Jurkat, Clone E6-1 (cell line): ENCODE data around the gene ABHD16B.

ENCODE experiments used
- DNase-seq: peaks from one replicate; pipeline ENCODE4 v3.0.0-alpha.2; 2011; ENCODE audit warnings: low read depth, low spot score
- H3K4me3 ChIP-seq: 2 replicates; pipeline ENCODE4 v1.5.1; 2011; ENCODE audit warnings: mild to moderate bottlenecking, low read length, control low read depth, moderate library complexity

The ABHD16B gene

GRCh38 chr20:63831993-63832686, 29.2 kb upstream of the ABHD16B start:
- H3K4me3 ChIP-seq: no peak overlapping the region
- DNase-seq: no peak

- DNase-seq: no peak
- H3K4me3 ChIP-seq: no peak overlapping the region
Measured at GRCh38 chr20:63833776-63834490, 27.4 kb upstream of the ABHD16B start.

GRCh38 chr20:63834491-63834880, 26.8 kb upstream of the ABHD16B start:
- no peak for DNase-seq
- no peak overlapping the region for H3K4me3 ChIP-seq

- no peak overlapping the region for H3K4me3 ChIP-seq
Measured at GRCh38 chr20:63835021-63835858, 26.1 kb upstream of the ABHD16B start.

GRCh38 chr20:63836458-63837344, 24.6 kb upstream of the ABHD16B start:
- DNase-seq: no peak
- H3K4me3 ChIP-seq: no peak overlapping the region

More at GRCh38 chr20:63835021-63835858, 26.1 kb upstream of the ABHD16B start:
- no peak for DNase-seq

GRCh38 chr20:63837479-63837878, 23.8 kb upstream of the ABHD16B start:
- no peak for DNase-seq
- no peak overlapping the region for H3K4me3 ChIP-seq

GRCh38 chr20:63839620-63840019, 21.7 kb upstream of the ABHD16B start:
- no peak for DNase-seq
- no peak overlapping the region for H3K4me3 ChIP-seq

- H3K4me3 ChIP-seq: no peak overlapping the region
- no peak for DNase-seq
Measured at GRCh38 chr20:63840405-63840828, 20.9 kb upstream of the ABHD16B start.

DNA sequence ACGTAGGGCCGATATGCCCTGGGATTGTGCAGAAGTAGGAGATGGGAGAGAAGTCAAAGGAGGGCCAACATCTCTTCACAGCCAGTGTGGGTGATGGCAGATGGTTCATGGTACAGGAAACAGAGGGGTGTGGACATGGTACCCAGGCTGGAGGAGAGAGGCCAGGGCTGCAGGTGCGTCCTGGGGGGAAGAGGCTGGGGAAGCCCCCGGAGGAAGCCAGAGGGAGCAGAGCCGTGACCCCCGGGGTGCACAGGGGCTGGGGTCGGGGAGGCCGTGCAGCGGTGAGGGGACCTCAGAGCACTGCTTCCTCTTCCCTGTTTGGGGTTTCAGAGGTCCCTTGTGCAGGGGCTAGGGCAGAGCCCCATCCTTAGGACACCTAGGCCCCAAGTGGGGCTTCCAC, 19.0 kb upstream of the ABHD16B start:
- no peak overlapping the region for H3K4me3 ChIP-seq
- DNase-seq: no peak

GRCh38 chr20:63843222-63843621, 18.1 kb upstream of the ABHD16B start:
- H3K4me3 ChIP-seq: no peak overlapping the region
- no peak for DNase-seq

GRCh38 chr20:63843778-63844177, 17.5 kb upstream of the ABHD16B start:
- no peak overlapping the region for H3K4me3 ChIP-seq
- no peak for DNase-seq

GRCh38 chr20:63844511-63844991, 16.7 kb upstream of the ABHD16B start:
- H3K4me3 ChIP-seq: no peak overlapping the region
- DNase-seq: no peak

DNA sequence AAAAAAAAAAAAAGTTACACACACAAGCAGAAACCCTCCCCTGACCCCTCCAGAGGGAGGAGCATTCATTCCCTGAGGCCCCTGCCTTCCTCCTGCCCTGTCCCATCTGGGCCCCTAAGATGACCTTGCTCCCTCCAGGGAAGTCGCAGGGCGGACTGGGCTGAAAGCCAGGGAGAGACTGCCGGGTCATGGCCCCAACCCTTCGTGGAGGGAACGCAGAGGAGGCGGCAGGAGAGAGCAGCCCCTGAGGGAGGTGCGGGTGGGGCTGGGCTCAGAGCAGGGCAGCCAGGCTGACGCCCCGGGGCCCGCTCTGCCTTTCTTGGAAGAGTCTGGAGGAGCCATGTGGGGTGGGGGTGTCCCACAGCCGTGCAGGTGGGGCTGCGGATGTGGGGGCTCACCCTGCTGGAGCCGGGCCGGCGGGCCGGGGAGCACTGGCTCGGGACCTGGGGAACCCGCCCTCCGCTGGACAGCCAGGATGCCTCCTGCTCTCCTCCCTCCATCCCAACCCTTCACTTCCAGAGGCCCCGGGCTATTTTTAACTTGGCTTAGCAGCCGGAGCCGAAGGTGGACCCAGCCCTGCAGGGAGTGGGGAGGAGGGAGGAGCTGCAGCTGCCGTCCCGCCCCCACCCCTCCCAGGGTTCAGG, 15.0 kb upstream of the ABHD16B start:
- no peak for DNase-seq

GRCh38 chr20:63846888-63847236, 14.4 kb upstream of the ABHD16B start:
- DNase-seq: no peak
- H3K4me3 ChIP-seq: no peak overlapping the region

More for the DNA sequence above, 15.0 kb upstream of the ABHD16B start:
- H3K4me3 ChIP-seq: no peak overlapping the region

- DNase-seq: no peak
- H3K4me3 ChIP-seq: no peak overlapping the region
Measured at GRCh38 chr20:63847237-63848002, 13.9 kb upstream of the ABHD16B start.

GRCh38 chr20:63848003-63848911, 13.0 kb upstream of the ABHD16B start:
- no peak for DNase-seq
- H3K4me3 ChIP-seq: no peak overlapping the region
